Suppressor macrophage treated with lipopolysaccharide for 4 hours (primary cell): ENCODE results near the gene SYF2.
"Not testable (repeated sequence)": the region's sequence is repeated elsewhere in the genome, so short reads cannot be mapped to it uniquely, and the experiment has no call there.

Experiments
- DNase-seq: peaks from one replicate; pipeline ENCODE4 v3.0.0-alpha.2; 2020

The SYF2 gene

GRCh38 chr1:25232027-25232865 is at the start of gene SYF2:
Gene SYF2 (minus strand): TSS chr1:25232502. CDS start chr1:25232467, 35 bp downstream.
- peak; percentile 95 for DNase-seq

- DNase-seq, result not testable (repeated sequence)
Observed at GRCh38 chr1:25279693-25280111, 47.4 kb upstream of the SYF2 start.

GRCh38 chr1:25278790-25279189 is 46.5 kb upstream of the SYF2 start:
- not testable (repeated sequence) for DNase-seq

GRCh38 chr1:25278358-25278757 is 46.1 kb upstream of the SYF2 start:
- DNase-seq, result not testable (repeated sequence)

GRCh38 chr1:25277295-25277694 is 45.0 kb upstream of the SYF2 start:
- DNase-seq, result not testable (repeated sequence)

GRCh38 chr1:25275648-25276047 is 43.3 kb upstream of the SYF2 start:
- not testable (repeated sequence) for DNase-seq

GRCh38 chr1:25272238-25272637 is 39.9 kb upstream of the SYF2 start, which contains the start of gene RHD:
Gene RHD (plus strand): TSS chr1:25272509. CDS start chr1:25272548, 39 bp downstream.
- not testable (repeated sequence) for DNase-seq

GRCh38 chr1:25268143-25268760 is 36.0 kb upstream of the SYF2 start:
- DNase-seq, result not testable (repeated sequence)

- peak; percentile 89 for DNase-seq
Observed at GRCh38 chr1:25267288-25268142, 35.2 kb upstream of the SYF2 start.

- DNase-seq, result not testable (repeated sequence)
Observed at GRCh38 chr1:25266554-25267287, 34.4 kb upstream of the SYF2 start.

- not testable (repeated sequence) for DNase-seq
Observed at GRCh38 chr1:25260336-25260735, 28.0 kb upstream of the SYF2 start.

- DNase-seq, result peak; percentile 26
Observed at GRCh38 chr1:25259813-25260212, 27.5 kb upstream of the SYF2 start.

GRCh38 chr1:25257196-25257595 is 24.9 kb upstream of the SYF2 start:
- no peak for DNase-seq

GRCh38 chr1:25256578-25256965 is 24.3 kb upstream of the SYF2 start:
- DNase-seq, result no peak

GRCh38 chr1:25255706-25256577 is 23.6 kb upstream of the SYF2 start:
- DNase-seq, result no peak

GRCh38 chr1:25253911-25254310 is 21.6 kb upstream of the SYF2 start:
- DNase-seq, result no peak

GRCh38 chr1:25247829-25248754 is 15.8 kb upstream of the SYF2 start:
- no peak for DNase-seq

- DNase-seq, result peak; percentile 100
Observed at GRCh38 chr1:25247024-25247828, 14.9 kb upstream of the SYF2 start, which contains the start of gene RSRP1. Gene RSRP1 (minus strand): TSS chr1:25247454. CDS start chr1:25246963, 491 bp downstream.

- DNase-seq, result no peak
Observed at GRCh38 chr1:25246600-25247023, 14.3 kb upstream of the SYF2 start.
